Endodermal cell (in vitro differentiated cells): Measurements from ENCODE around the gene MEOX1. TPM values are rescaled to one million over a fixed set of nuclear protein-coding genes. Genes with fewer than 3 reads are reported as not detected.

Experiments used
- DNase-seq: peaks from one replicate; pipeline ENCODE4 v3.0.0-alpha.2; 2017
- H3K27ac ChIP-seq: 2 replicates; pipeline ENCODE4 v1.5.1; 2013; ENCODE audit warnings: mild to moderate bottlenecking, low read depth, low read length, moderate library complexity
- H3K27me3 ChIP-seq: 2 replicates; pipeline ENCODE4 v1.6.1; 2013; ENCODE audit warnings: mild to moderate bottlenecking, low read length, moderate library complexity; ENCODE audit not compliant: insufficient read depth, control insufficient read depth, poor library complexity, severe bottlenecking
- H3K36me3 ChIP-seq: 2 replicates; pipeline ENCODE4 v1.7.0; 2013; ENCODE audit warnings: mild to moderate bottlenecking, low read length, moderate library complexity; ENCODE audit not compliant: control insufficient read depth, insufficient read depth
- H3K4me1 ChIP-seq: one replicate; pipeline ENCODE4 v1.7.0; 2013; ENCODE audit warnings: low read length; ENCODE audit not compliant: control insufficient read depth, insufficient read depth
- H3K4me3 ChIP-seq: 2 replicates; pipeline ENCODE4 v1.5.1; 2013; ENCODE audit warnings: mild to moderate bottlenecking, low read length, moderate library complexity
- H3K9ac ChIP-seq: 2 replicates; pipeline ENCODE4 v1.6.1; 2013; ENCODE audit warnings: mild to moderate bottlenecking, low read length, moderate library complexity; ENCODE audit not compliant: poor library complexity, severe bottlenecking; ENCODE audit errors: extremely low read depth
- H3K9me3 ChIP-seq: 2 replicates; pipeline ENCODE4 v1.6.1; 2013; ENCODE audit warnings: mild to moderate bottlenecking, low read length, moderate library complexity; ENCODE audit not compliant: control insufficient read depth
- H3K27ac Mint-ChIP-seq: 2 replicates; pipeline ENCODE4 v1.8.0; 2020; ENCODE audit warnings: mixed read lengths
- H3K27me3 Mint-ChIP-seq: 2 replicates; pipeline ENCODE4 v1.8.0; 2021; ENCODE audit warnings: mild to moderate bottlenecking, mixed read lengths; ENCODE audit not compliant: insufficient read depth
- H3K36me3 Mint-ChIP-seq: 2 replicates; pipeline ENCODE4 v1.8.0; 2020; ENCODE audit warnings: low read depth, mixed read lengths
- H3K4me1 Mint-ChIP-seq: 2 replicates; pipeline ENCODE4 v1.8.0; 2020; ENCODE audit warnings: mixed read lengths
- H3K4me3 Mint-ChIP-seq: 2 replicates; pipeline ENCODE4 v1.8.0; 2020; ENCODE audit warnings: mild to moderate bottlenecking, moderate library complexity, mixed read lengths
- H3K9me3 Mint-ChIP-seq: 2 replicates; pipeline ENCODE4 v1.8.0; 2020; ENCODE audit warnings: mild to moderate bottlenecking, mixed read lengths
- CTCF ChIP-seq: fragments of 200-600 bp; sonication (generic); conservative IDR thresholded peaks from 2 replicates; pipeline ENCODE4 v1.5.0; 2021; ENCODE audit warnings: antibody characterized with exemption, mild to moderate bottlenecking
- WGBS, 2 experiments: methylation state at CpG; one replicate each; pipeline versions ENCODE4 v1.1.5 to v1.1.7; 2013; ENCODE audit warnings: missing lambda C conversion rate in 2 of 2, mixed read lengths in 1 of 2; ENCODE audit not compliant: insufficient coverage in 1 of 2, insufficient read length in 1 of 2; 5-methylcytosine and 5-hydroxymethylcytosine counted together
- total RNA-seq, 2 donors: library from RNA; stranded (reverse); fragmentation: NEBNext Ultra II Directional in 1 of 2; extraction: Animal tissue kit (Norgen Biotek cat#: 25700) in 1 of 2; gene quantifications; 2 replicates in 1 of 2; 3 replicates in 1 of 2; pipeline ENCODE4 v1.2.1, GENCODE V29; 2021

The MEOX1 gene
- total RNA-seq, 2 donors from 2014 or later: not detected

- no peak overlapping the region for H3K27ac Mint-ChIP-seq
- no peak for DNase-seq
These were observed 51.9 kb downstream of the MEOX1 start for GRCh38 chr17:43609613-43610385.

GRCh38 chr17:43608313-43608712, 53.4 kb downstream of the MEOX1 start:
- H3K27ac ChIP-seq: no peak overlapping the region
- no peaks in the 10 kb centered on the region for H3K36me3 ChIP-seq
- Mint-ChIP-seq H3K27ac (no peak overlapping the region), H3K36me3 (no peaks in the 10 kb centered on the region), H3K4me1 (no peaks in the 10 kb centered on the region), H3K4me3 (no peak overlapping the region), H3K27me3 (peaks cover 2% of the 10 kb centered on the region), H3K9me3 (peaks cover 17% of the 10 kb centered on the region)
- H3K9me3 ChIP-seq: no peaks in the 10 kb centered on the region
- no peak overlapping the region for H3K9ac ChIP-seq
- H3K4me3 ChIP-seq: no peak overlapping the region
- H3K4me1 ChIP-seq: no peaks in the 10 kb centered on the region
- no peak for TF ChIP-seq CTCF
- WGBS, 2 experiments: 100% methylated on average over 1 of the region's 1 CpG; no CpG with 5 or more reads in 1 of the 2 experiments
- no peak for DNase-seq
- H3K27me3 ChIP-seq: no peaks in the 10 kb centered on the region

More at GRCh38 chr17:43609613-43610385, 51.9 kb downstream of the MEOX1 start:
- H3K9ac ChIP-seq: no peak overlapping the region
- H3K4me1 ChIP-seq: no peaks in the 10 kb centered on the region
- H3K9me3 ChIP-seq: no peaks in the 10 kb centered on the region
- Mint-ChIP-seq H3K9me3 (peaks cover 9% of the 10 kb centered on the region), H3K4me1 (no peaks in the 10 kb centered on the region), H3K36me3 (no peaks in the 10 kb centered on the region), H3K27me3 (no peaks in the 10 kb centered on the region), H3K4me3 (no peak overlapping the region)
- no peak overlapping the region for H3K4me3 ChIP-seq
- H3K36me3 ChIP-seq: no peaks in the 10 kb centered on the region
- WGBS, 2 experiments: 83 to 85% methylated on average over 3 to 6 of the region's 6 CpGs
- H3K27me3 ChIP-seq: no peaks in the 10 kb centered on the region
- no peak for TF ChIP-seq CTCF
- H3K27ac ChIP-seq: no peak overlapping the region

- no peaks in the 10 kb centered on the region for H3K4me1 Mint-ChIP-seq
- DNase-seq: no peak
- WGBS, 2 experiments: 100% methylated on average over 1 of the region's 1 CpG
These were observed 57.2 kb downstream of the MEOX1 start for GRCh38 chr17:43604549-43604948.

More at GRCh38 chr17:43604549-43604948, 57.2 kb downstream of the MEOX1 start:
- H3K27ac ChIP-seq: no peak overlapping the region
- no peaks in the 10 kb centered on the region for H3K4me1 ChIP-seq
- H3K4me3 ChIP-seq: no peak overlapping the region
- Mint-ChIP-seq H3K27ac (no peak overlapping the region), H3K36me3 (no peaks in the 10 kb centered on the region), H3K9me3 (peaks cover 17% of the 10 kb centered on the region), H3K27me3 (peaks cover 2% of the 10 kb centered on the region), H3K4me3 (no peak overlapping the region)
- TF ChIP-seq CTCF: no peak
- no peaks in the 10 kb centered on the region for H3K36me3 ChIP-seq
- no peaks in the 10 kb centered on the region for H3K9me3 ChIP-seq
- no peaks in the 10 kb centered on the region for H3K27me3 ChIP-seq
- H3K9ac ChIP-seq: no peak overlapping the region
